Measurements from ENCODE around the gene YOD1. TPM values are rescaled to one million over a fixed set of nuclear protein-coding genes. Genes with fewer than 3 reads are reported as not detected.

Gene YOD1
- total RNA-seq, 2 experiments from 2014 or later, result 17.9 TPM

GRCh38 chr1:207015791-207016190 lies 35.2 kb downstream of the YOD1 start:
- H3K27ac Mint-ChIP-seq, result no peak overlapping the region
- CTCF ChIA-PET, result no interaction called here

GRCh38 chr1:207014728-207015127 lies 36.3 kb downstream of the YOD1 start:
- Histone ChIP-seq H3K36me3 (ENCODE audit: insufficient read depth, low read length) (no peaks in the 10 kb centered on the region), H3K4me1 (ENCODE audit: insufficient read depth, low read length) (no peaks in the 10 kb centered on the region), H3K27ac (ENCODE audit: low read depth in 1 of 2, low read length in 2 of 2) (no peak overlapping the region), H3K4me3 (ENCODE audit: low read length) (no peak overlapping the region), H3K9me3 (ENCODE audit: control insufficient read depth in 1 of 2, insufficient read depth in 1 of 2, low read length in 2 of 2) (no peaks in the 10 kb centered on the region), H3K27me3 (ENCODE audit: control insufficient read depth in 1 of 2, insufficient read depth in 2 of 2, low read length in 2 of 2) (peaks cover 5 to 9% of the 10 kb centered on the region in 2 experiments)
- TF ChIP-seq CTCF (IDR thresholded peaks at IDR 0.05), result no peak
- ChIA-PET POLR2A (no interaction called here), CTCF (no interaction called here)
- no peaks in the 10 kb centered on the region for H3K36me3 Mint-ChIP-seq (ENCODE audit: low read depth)
- no peaks in the 10 kb centered on the region for H3K4me1 Mint-ChIP-seq (ENCODE audit: low read depth)
- no peak overlapping the region for H3K27ac Mint-ChIP-seq
- no peak overlapping the region for H3K4me3 Mint-ChIP-seq
- H3K9me3 Mint-ChIP-seq, result no peaks in the 10 kb centered on the region
- intact Hi-C loops (cut with DNase I, micrococcal nuclease), result loop anchor here in 1 of 2 experiments (1.0 kb wide), 1 partner anchor 41 kb away; no protein-coding TSS in a partner anchor
- DNase-seq (no peak), ATAC-seq (ENCODE audit: poor library complexity) (no peak)
- peaks cover 31% of the 10 kb centered on the region for H3K27me3 Mint-ChIP-seq

More at GRCh38 chr1:207015791-207016190, 35.2 kb downstream of the YOD1 start:
- peaks cover 33% of the 10 kb centered on the region for H3K27me3 Mint-ChIP-seq
- no peak overlapping the region for H3K27ac ChIP-seq (ENCODE audit: low read depth in 1 of 2, low read length in 2 of 2)
- no peaks in the 10 kb centered on the region for H3K36me3 Mint-ChIP-seq (ENCODE audit: low read depth)
- ATAC-seq (ENCODE audit: poor library complexity), result no peak
- intact Hi-C loops (cut with DNase I, micrococcal nuclease), result no loop called here
- peaks cover 5 to 9% of the 10 kb centered on the region in 2 experiments for H3K27me3 ChIP-seq (ENCODE audit: control insufficient read depth in 1 of 2, insufficient read depth in 2 of 2, low read length in 2 of 2)
- no peak for TF ChIP-seq CTCF (IDR thresholded peaks at IDR 0.05)
- no peaks in the 10 kb centered on the region for H3K4me1 ChIP-seq (ENCODE audit: insufficient read depth, low read length)
- H3K4me1 Mint-ChIP-seq (ENCODE audit: low read depth), result no peaks in the 10 kb centered on the region
- no peak for DNase-seq
- H3K36me3 ChIP-seq (ENCODE audit: insufficient read depth, low read length), result no peaks in the 10 kb centered on the region
- no peak overlapping the region for H3K4me3 Mint-ChIP-seq
- no peaks in the 10 kb centered on the region for H3K9me3 ChIP-seq (ENCODE audit: control insufficient read depth in 1 of 2, insufficient read depth in 1 of 2, low read length in 2 of 2)
- POLR2A ChIA-PET, result no interaction called here
- no peak overlapping the region for H3K4me3 ChIP-seq (ENCODE audit: low read length)
- no peaks in the 10 kb centered on the region for H3K9me3 Mint-ChIP-seq

GRCh38 chr1:207013321-207014085 lies 37.5 kb downstream of the YOD1 start:
- TF ChIP-seq CTCF (IDR thresholded peaks at IDR 0.05), result no peak
- Histone ChIP-seq H3K36me3 (ENCODE audit: insufficient read depth, low read length) (no peaks in the 10 kb centered on the region), H3K9me3 (ENCODE audit: control insufficient read depth in 1 of 2, insufficient read depth in 1 of 2, low read length in 2 of 2) (no peaks in the 10 kb centered on the region), H3K27me3 (ENCODE audit: control insufficient read depth in 1 of 2, insufficient read depth in 2 of 2, low read length in 2 of 2) (peaks cover 5 to 9% of the 10 kb centered on the region in 2 experiments), H3K4me3 (ENCODE audit: low read length) (no peak overlapping the region), H3K4me1 (ENCODE audit: insufficient read depth, low read length) (no peaks in the 10 kb centered on the region), H3K27ac (ENCODE audit: low read depth in 1 of 2, low read length in 2 of 2) (no peak overlapping the region)
- Mint-ChIP-seq H3K27ac (no peak overlapping the region), H3K4me3 (no peak overlapping the region), H3K27me3 (peaks cover 20% of the 10 kb centered on the region), H3K9me3 (no peaks in the 10 kb centered on the region), H3K36me3 (ENCODE audit: low read depth) (no peaks in the 10 kb centered on the region), H3K4me1 (ENCODE audit: low read depth) (no peaks in the 10 kb centered on the region)
- POLR2A ChIA-PET, result no interaction called here
- DNase-seq, result no peak
- CTCF ChIA-PET, result no interaction called here
- ATAC-seq (ENCODE audit: poor library complexity), result no peak
- intact Hi-C loops (cut with DNase I, micrococcal nuclease), result loop anchor here in 1 of 2 experiments (1.0 kb wide), 1 partner anchor 40 kb away; no protein-coding TSS in a partner anchor

All from CD4-positive, alpha-beta T cell (primary cell).